ENCODE results near the gene TBC1D17. TPM values are rescaled to one million over a fixed set of nuclear protein-coding genes. Genes with fewer than 3 reads are reported as not detected.
A peak's percentile ranks its signal among the peaks of the same experiment; 100 is the strongest.

Gene TBC1D17
- 8.3 and 12.2 TPM in 2 replicates for total RNA-seq (2014; rRNA removed; shearing (Covaris generic))

GRCh38 chr19:49877020-49877878 lies at the start of gene TBC1D17, which contains the start of gene AKT1S1:
TBC1D17 (plus strand) TSS chr19:49877702; CDS start chr19:49877724, 22 bp downstream.
AKT1S1 (minus strand) TSS chr19:49877355; CDS start chr19:49873295, 4,060 bp downstream.
- peak; percentile 99 for DNase-seq (ENCODE audit: low read depth)

GRCh38 chr19:49829200-49829599 lies 48.3 kb upstream of the TBC1D17 start:
- DNase-seq (ENCODE audit: low read depth) = no peak

GRCh38 chr19:49829721-49830120 lies 47.8 kb upstream of the TBC1D17 start:
- no peak for DNase-seq (ENCODE audit: low read depth)

GRCh38 chr19:49830766-49831165 lies 46.7 kb upstream of the TBC1D17 start:
- DNase-seq (ENCODE audit: low read depth) = no peak

GRCh38 chr19:49831592-49831991 lies 45.9 kb upstream of the TBC1D17 start:
- DNase-seq (ENCODE audit: low read depth) = no peak

GRCh38 chr19:49832556-49832955 lies 44.9 kb upstream of the TBC1D17 start:
- DNase-seq (ENCODE audit: low read depth) = no peak

GRCh38 chr19:49833599-49833998 lies 43.9 kb upstream of the TBC1D17 start:
- DNase-seq (ENCODE audit: low read depth) = no peak

- no peak for DNase-seq (ENCODE audit: low read depth)
Measured at GRCh38 chr19:49835562-49835961, 41.9 kb upstream of the TBC1D17 start.

- no peak for DNase-seq (ENCODE audit: low read depth)
Measured at GRCh38 chr19:49836176-49837008, 41.1 kb upstream of the TBC1D17 start.

- no peak for DNase-seq (ENCODE audit: low read depth)
Measured at GRCh38 chr19:49837009-49837310, 40.5 kb upstream of the TBC1D17 start.

- DNase-seq (ENCODE audit: low read depth) = no peak
Measured at GRCh38 chr19:49837425-49837824, 40.1 kb upstream of the TBC1D17 start.

- no peak for DNase-seq (ENCODE audit: low read depth)
Measured at GRCh38 chr19:49838885-49839588, 38.5 kb upstream of the TBC1D17 start.

- no peak for DNase-seq (ENCODE audit: low read depth)
Measured at GRCh38 chr19:49839713-49840112, 37.8 kb upstream of the TBC1D17 start.

- DNase-seq (ENCODE audit: low read depth) = no peak
Measured at GRCh38 chr19:49840321-49840720, 37.2 kb upstream of the TBC1D17 start.

GRCh38 chr19:49840736-49841249 lies 36.7 kb upstream of the TBC1D17 start:
- no peak for DNase-seq (ENCODE audit: low read depth)

- no peak for DNase-seq (ENCODE audit: low read depth)
Measured at GRCh38 chr19:49843265-49843664, 34.2 kb upstream of the TBC1D17 start.

GRCh38 chr19:49844138-49845095 lies 33.1 kb upstream of the TBC1D17 start:
- no peak for DNase-seq (ENCODE audit: low read depth)

- no peak for DNase-seq (ENCODE audit: low read depth)
Measured at GRCh38 chr19:49845414-49845813, 32.1 kb upstream of the TBC1D17 start.

GRCh38 chr19:49846408-49846807 lies 31.1 kb upstream of the TBC1D17 start:
- DNase-seq (ENCODE audit: low read depth) = no peak
